OCI-LY1 (cell line): ENCODE data around the gene VPS45.

Source experiments
- H2AFZ ChIP-seq: fragments of 200-600 bp; sonication (generic), shearing (Covaris generic); 2 replicates; pipeline ENCODE4 v1.6.0; 2014; ENCODE audit warnings: antibody characterized with exemption, mild to moderate bottlenecking, low read length
- H3F3A ChIP-seq: fragments of 200-600 bp; sonication (generic), shearing (Covaris generic); 2 replicates; pipeline ENCODE4 v1.6.0; 2014; ENCODE audit warnings: mild to moderate bottlenecking, antibody characterized with exemption, low read length, moderate library complexity; ENCODE audit not compliant: insufficient read depth
- H3K27ac ChIP-seq: fragments of 200-600 bp; sonication (generic); 2 replicates; pipeline ENCODE4 v1.5.1; 2014; ENCODE audit warnings: low read length, mixed run types, mild to moderate bottlenecking, low read depth; ENCODE audit not compliant: poor library complexity, severe bottlenecking
- H3K27me3 ChIP-seq: fragments of 200-600 bp; sonication (generic); 2 replicates; pipeline ENCODE4 v1.6.0; 2014; ENCODE audit warnings: antibody characterized with exemption, mild to moderate bottlenecking, low read length, moderate library complexity; ENCODE audit not compliant: insufficient read depth
- H3K36me3 ChIP-seq: fragments of 200-600 bp; sonication (generic); 2 replicates; pipeline ENCODE4 v1.6.1; 2014; ENCODE audit warnings: mild to moderate bottlenecking, antibody characterized with exemption, low read length, moderate library complexity, mixed read lengths; ENCODE audit not compliant: insufficient read depth
- H3K4me1 ChIP-seq: fragments of 200-600 bp; sonication (generic); 2 replicates; pipeline ENCODE4 v1.5.1; 2014; ENCODE audit warnings: mild to moderate bottlenecking, low read length, moderate library complexity; ENCODE audit not compliant: insufficient read depth, severe bottlenecking
- H3K4me2 ChIP-seq: fragments of 200-600 bp; sonication (generic), shearing (Covaris generic); 2 replicates; pipeline ENCODE4 v1.6.1; 2014; ENCODE audit warnings: low read length
- H3K4me3 ChIP-seq: fragments of 200-600 bp; sonication (generic); 2 replicates; pipeline ENCODE4 v1.5.1; 2014; ENCODE audit warnings: low read length, low read depth, mild to moderate bottlenecking, mixed read lengths; ENCODE audit not compliant: poor library complexity, severe bottlenecking
- H3K79me2 ChIP-seq: fragments of 200-600 bp; shearing (Covaris generic); 2 replicates; pipeline ENCODE4 v1.6.1; 2016; ENCODE audit warnings: mixed run types, low read length, mixed read lengths; ENCODE audit not compliant: insufficient read depth
- H3K9ac ChIP-seq: fragments of 200-600 bp; sonication (generic), shearing (Covaris generic); 2 replicates; pipeline ENCODE4 v1.6.1; 2014; ENCODE audit warnings: mild to moderate bottlenecking, low read length, mixed read lengths
- H3K9me2 ChIP-seq: fragments of 200-600 bp; sonication (generic), shearing (Covaris generic); 2 replicates; pipeline ENCODE4 v1.6.1; 2014; ENCODE audit warnings: low read depth, mild to moderate bottlenecking, low read length, mixed read lengths
- H3K9me3 ChIP-seq: fragments of 200-600 bp; shearing (Covaris generic); 2 replicates; pipeline ENCODE4 v1.6.1; 2014; ENCODE audit warnings: low read length, mixed read lengths
- H4K20me1 ChIP-seq: fragments of 200-600 bp; sonication (generic), shearing (Covaris generic); 2 replicates; pipeline ENCODE4 v1.6.0; 2016; ENCODE audit warnings: mild to moderate bottlenecking, low read length; ENCODE audit not compliant: insufficient read depth
- EZH2 ChIP-seq: fragments of 200-600 bp; sonication (generic), shearing (Covaris generic); IDR thresholded peaks from 2 replicates; pipeline ENCODE4 v1.8.0; 2017; ENCODE audit warnings: borderline replicate concordance, mixed run types, mild to moderate bottlenecking, antibody characterized with exemption, low read length, moderate library complexity, mixed read lengths
- TF ChIP-seq, protein P1 (sequence below): fragments of 200-600 bp; sonication (generic), shearing (Covaris generic); IDR thresholded peaks from 2 replicates; pipeline ENCODE4 v1.5.1; 2017; ENCODE audit warnings: mild to moderate bottlenecking, antibody characterized with exemption, low read length, moderate library complexity, mixed read lengths

VPS45 gene

DNA sequence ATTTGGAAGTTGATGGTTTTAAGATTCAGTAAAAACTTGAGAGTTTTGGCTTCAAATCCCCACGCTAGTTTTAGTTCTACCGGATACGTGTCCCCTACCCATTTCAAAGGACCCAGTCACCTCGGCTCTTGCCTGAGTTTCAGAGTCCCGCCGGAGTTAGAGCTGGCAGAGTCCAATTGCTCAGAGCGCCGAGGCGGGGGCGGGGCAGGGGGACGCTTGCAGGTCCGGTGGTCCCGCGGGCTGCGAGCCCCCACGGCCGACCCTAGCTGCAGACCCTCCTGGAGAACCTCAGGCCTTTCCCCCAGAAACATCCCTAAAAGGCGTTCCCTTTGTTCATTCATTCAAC is 765 bp upstream of the VPS45 start:
- TF ChIP-seq, protein P1, sequence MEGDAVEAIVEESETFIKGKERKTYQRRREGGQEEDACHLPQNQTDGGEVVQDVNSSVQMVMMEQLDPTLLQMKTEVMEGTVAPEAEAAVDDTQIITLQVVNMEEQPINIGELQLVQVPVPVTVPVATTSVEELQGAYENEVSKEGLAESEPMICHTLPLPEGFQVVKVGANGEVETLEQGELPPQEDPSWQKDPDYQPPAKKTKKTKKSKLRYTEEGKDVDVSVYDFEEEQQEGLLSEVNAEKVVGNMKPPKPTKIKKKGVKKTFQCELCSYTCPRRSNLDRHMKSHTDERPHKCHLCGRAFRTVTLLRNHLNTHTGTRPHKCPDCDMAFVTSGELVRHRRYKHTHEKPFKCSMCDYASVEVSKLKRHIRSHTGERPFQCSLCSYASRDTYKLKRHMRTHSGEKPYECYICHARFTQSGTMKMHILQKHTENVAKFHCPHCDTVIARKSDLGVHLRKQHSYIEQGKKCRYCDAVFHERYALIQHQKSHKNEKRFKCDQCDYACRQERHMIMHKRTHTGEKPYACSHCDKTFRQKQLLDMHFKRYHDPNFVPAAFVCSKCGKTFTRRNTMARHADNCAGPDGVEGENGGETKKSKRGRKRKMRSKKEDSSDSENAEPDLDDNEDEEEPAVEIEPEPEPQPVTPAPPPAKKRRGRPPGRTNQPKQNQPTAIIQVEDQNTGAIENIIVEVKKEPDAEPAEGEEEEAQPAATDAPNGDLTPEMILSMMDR = no peak
- no peak for TF ChIP-seq EZH2
- H3K4me3 ChIP-seq = peak overlapping the region; percentile 88

DNA sequence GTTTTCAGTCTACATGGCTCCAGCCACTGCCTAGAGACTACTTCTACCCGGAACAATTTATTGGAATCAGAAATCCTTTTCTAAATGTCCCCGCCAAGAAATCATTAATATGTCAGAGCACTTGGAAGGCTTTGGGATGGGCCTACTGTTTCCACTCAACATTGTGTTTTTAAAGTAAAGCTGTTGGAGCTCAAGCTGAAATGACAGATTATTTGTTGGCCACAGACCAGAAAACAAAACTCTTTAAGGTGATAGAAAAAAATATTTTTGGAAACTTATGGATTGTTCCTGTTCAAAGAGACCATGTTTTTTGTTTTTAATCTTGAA is 496 bp downstream of the VPS45 start:
- 0 out of 2 replicates have a peak, but pooled peaks cover 8% of the 10 kb centered on the region for H3F3A ChIP-seq
- H3K9me2 ChIP-seq = no peaks in the 10 kb centered on the region
- no peaks in the 10 kb centered on the region for H3K9me3 ChIP-seq
- H3K36me3 ChIP-seq = peaks cover 7% of the 10 kb centered on the region; the same call in 1 of the 2 replicates
- TF ChIP-seq, protein P1 = no peak
- TF ChIP-seq EZH2 = no peak
- no peaks in the 10 kb centered on the region for H4K20me1 ChIP-seq
- peak overlapping the region; percentile 94 for H3K4me2 ChIP-seq
- H3K9ac ChIP-seq = peak overlapping the region; percentile 95
- no peaks in the 10 kb centered on the region for H3K79me2 ChIP-seq
- H3K27me3 ChIP-seq = no peaks in the 10 kb centered on the region
- peak overlapping the region; percentile 21; the same call in 1 of the 2 replicates for H2AFZ ChIP-seq
- peak overlapping the region; percentile 81 for H3K27ac ChIP-seq
- H3K4me1 ChIP-seq = peaks cover 28% of the 10 kb centered on the region
- H3K4me3 ChIP-seq = peak overlapping the region; percentile 88

More for the DNA sequence above, 765 bp upstream of the VPS45 start:
- Histone ChIP-seq H2AFZ (peak overlapping the region; percentile 71), H3F3A (0 out of 2 replicates have a peak, but pooled peaks cover 8% of the 10 kb centered on the region), H3K27me3 (no peaks in the 10 kb centered on the region), H3K27ac (peak overlapping the region; percentile 81), H3K4me1 (peaks cover 28% of the 10 kb centered on the region), H3K9me2 (no peaks in the 10 kb centered on the region), H4K20me1 (no peaks in the 10 kb centered on the region), H3K9ac (peak overlapping the region; percentile 95), H3K9me3 (no peaks in the 10 kb centered on the region), H3K4me2 (peak overlapping the region; percentile 94), H3K36me3 (peaks cover 7% of the 10 kb centered on the region; the same call in 1 of the 2 replicates), H3K79me2 (no peaks in the 10 kb centered on the region)

DNA sequence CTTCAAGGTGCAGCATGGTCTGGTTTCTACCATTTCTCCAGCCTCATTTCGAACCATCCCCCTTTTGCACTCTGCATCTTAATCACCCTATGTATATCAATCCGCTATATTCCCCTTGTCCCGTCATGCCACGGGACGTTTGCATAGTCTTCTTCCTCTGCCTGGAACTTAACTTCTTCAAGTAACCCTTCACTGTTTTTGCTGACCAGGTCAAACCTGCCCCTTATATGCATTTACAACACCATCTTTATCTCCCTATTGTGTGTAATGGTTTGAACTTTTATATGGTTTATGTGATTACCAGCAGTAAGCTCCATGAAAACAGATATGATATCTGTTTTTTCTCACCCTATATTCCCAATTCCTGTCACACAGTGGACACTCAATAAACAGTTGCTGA is 2.3 kb downstream of the VPS45 start:
- 0 out of 2 replicates have a peak, but pooled peaks cover 8% of the 10 kb centered on the region for H3F3A ChIP-seq
- peaks cover 28% of the 10 kb centered on the region for H3K4me1 ChIP-seq
- H3K4me3 ChIP-seq = no peak overlapping the region
- H4K20me1 ChIP-seq = no peaks in the 10 kb centered on the region
- no peak for TF ChIP-seq EZH2
- TF ChIP-seq, protein P1 = no peak
- H3K9ac ChIP-seq = no peak overlapping the region
- no peaks in the 10 kb centered on the region for H3K27me3 ChIP-seq
- no peak overlapping the region for H3K27ac ChIP-seq
- H3K36me3 ChIP-seq = peaks cover 22% of the 10 kb centered on the region
- no peak overlapping the region for H2AFZ ChIP-seq
- no peaks in the 10 kb centered on the region for H3K79me2 ChIP-seq
- H3K9me3 ChIP-seq = no peaks in the 10 kb centered on the region
- H3K4me2 ChIP-seq = no peak overlapping the region
- no peaks in the 10 kb centered on the region for H3K9me2 ChIP-seq
